Left lung (tissue), 10 donors: ENCODE measurements around the gene KIAA1217. TPM values are rescaled to one million over a fixed set of nuclear protein-coding genes. Genes with fewer than 3 reads are reported as not detected.
A peak's percentile ranks its signal among the peaks of the same experiment; 100 is the strongest.

Experiments used
- ATAC-seq: fragments of 200-7000 bp; cut with Tn5 transposase; one replicate; pipeline ENCODE4 v1.9.1; 2020; ENCODE audit warnings: moderate library complexity
- DNase-seq, 4 donors: peaks; one replicate each; pipeline ENCODE4 v3.0.0-alpha.2; 2013 to 2020
- H3K27ac ChIP-seq, 2 donors: fragments of 200-600 bp; sonication (generic) in 1 of 2; one replicate each; pipeline versions ENCODE4 v1.5.0 to v1.8.0; 2020 to 2021
- H3K27me3 ChIP-seq, 2 donors: fragments of 200-600 bp; sonication (generic) in 1 of 2; one replicate each; pipeline versions ENCODE4 v1.5.0 to v1.8.0; 2020 to 2021
- H3K36me3 ChIP-seq, 2 donors: fragments of 200-600 bp; sonication (generic) in 1 of 2; one replicate each; pipeline versions ENCODE4 v1.5.0 to v1.8.0; 2020 to 2021
- H3K4me1 ChIP-seq, 2 donors: fragments of 200-600 bp; one replicate each; pipeline ENCODE4 v1.8.0; 2021
- H3K4me3 ChIP-seq, 2 donors: fragments of 200-600 bp; sonication (generic) in 1 of 2; one replicate each; pipeline versions ENCODE4 v1.5.0 to v1.8.0; 2020 to 2021; ENCODE audit warnings: mild to moderate bottlenecking in 1 of 2
- H3K9me3 ChIP-seq, 2 donors: fragments of 200-600 bp; sonication (generic) in 1 of 2; one replicate each; pipeline versions ENCODE4 v1.5.0 to v1.8.0; 2020 to 2021
- intact Hi-C, 2 donors: fragments of 100-400 bp; cut with DNase I; formaldehyde crosslinking; loops; one replicate each; pipeline versions ENCODE4 v1.11.2 to v1.14.2; 2022
- polyA plus RNA-seq, 6 donors: library from polyadenylated mRNA; unstranded; fragments of 120-200 nt; gene quantifications; one replicate each; pipeline ENCODE4 v1.2.1, GENCODE V29; 2013; ENCODE audit not compliant: insufficient read length in 6 of 6
- total RNA-seq, 2 donors: library from RNA; stranded (reverse); fragmentation: NEBNext Ultra II Directional; extraction: Animal tissue kit (Norgen Biotek cat#: 25700); gene quantifications; one replicate each; pipeline ENCODE4 v1.2.1, GENCODE V29; 2021
- TF ChIP-seq, protein P1 (sequence below), 2 donors: fragments of 200-600 bp; sonication (generic) in 1 of 2; IDR thresholded peaks; one replicate each; pipeline versions ENCODE4 v1.5.0 to v1.8.0; 2021; ENCODE audit warnings: antibody characterized with exemption in 2 of 2
- donor health status: DM: no; HTN: yes; CAD: no.
- donor health status: DM: no; HTN: no; CAD: no.

The KIAA1217 gene
- total and polyA plus RNA-seq, 8 donors = 28.3 to 69.1 (median 60.4) TPM

DNA sequence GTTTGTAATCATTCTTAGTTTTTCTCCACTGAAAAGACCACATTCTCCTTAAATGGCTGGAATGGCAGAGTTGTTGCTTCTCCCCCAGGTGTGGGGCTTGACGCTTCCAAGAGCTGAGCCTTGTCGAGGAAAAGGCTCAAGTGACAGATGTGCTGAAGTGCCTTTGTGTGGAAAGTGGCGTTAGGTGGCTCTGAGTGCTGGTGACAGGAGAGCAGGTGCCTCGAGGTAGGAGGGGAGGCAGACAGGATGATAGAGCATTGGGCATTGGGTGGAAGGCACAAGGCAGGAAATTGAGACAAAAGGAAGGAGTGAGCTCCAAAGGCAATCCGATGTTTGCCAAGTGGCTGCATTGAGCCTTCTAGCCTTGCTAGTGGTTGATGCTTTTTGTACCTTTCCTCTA, 6.7 kb downstream of the KIAA1217 start:
- DNase-seq (no peak), ATAC-seq (peak; percentile 16)
- intact Hi-C loops = no loop called here
- Histone ChIP-seq H3K9me3 (no peaks in the 10 kb centered on the region), H3K27ac (peak overlapping the region in 1 of 2 donors; percentile 38), H3K36me3 (no peaks in the 10 kb centered on the region), H3K4me1 (peaks cover 0 to 9% of the 10 kb centered on the region in 2 donors), H3K4me3 (no peak overlapping the region), H3K27me3 (peaks cover 0 to 3% of the 10 kb centered on the region in 2 donors)
- TF ChIP-seq, protein P1, sequence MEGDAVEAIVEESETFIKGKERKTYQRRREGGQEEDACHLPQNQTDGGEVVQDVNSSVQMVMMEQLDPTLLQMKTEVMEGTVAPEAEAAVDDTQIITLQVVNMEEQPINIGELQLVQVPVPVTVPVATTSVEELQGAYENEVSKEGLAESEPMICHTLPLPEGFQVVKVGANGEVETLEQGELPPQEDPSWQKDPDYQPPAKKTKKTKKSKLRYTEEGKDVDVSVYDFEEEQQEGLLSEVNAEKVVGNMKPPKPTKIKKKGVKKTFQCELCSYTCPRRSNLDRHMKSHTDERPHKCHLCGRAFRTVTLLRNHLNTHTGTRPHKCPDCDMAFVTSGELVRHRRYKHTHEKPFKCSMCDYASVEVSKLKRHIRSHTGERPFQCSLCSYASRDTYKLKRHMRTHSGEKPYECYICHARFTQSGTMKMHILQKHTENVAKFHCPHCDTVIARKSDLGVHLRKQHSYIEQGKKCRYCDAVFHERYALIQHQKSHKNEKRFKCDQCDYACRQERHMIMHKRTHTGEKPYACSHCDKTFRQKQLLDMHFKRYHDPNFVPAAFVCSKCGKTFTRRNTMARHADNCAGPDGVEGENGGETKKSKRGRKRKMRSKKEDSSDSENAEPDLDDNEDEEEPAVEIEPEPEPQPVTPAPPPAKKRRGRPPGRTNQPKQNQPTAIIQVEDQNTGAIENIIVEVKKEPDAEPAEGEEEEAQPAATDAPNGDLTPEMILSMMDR (IDR thresholded peaks at IDR 0.05) = no peak

DNA sequence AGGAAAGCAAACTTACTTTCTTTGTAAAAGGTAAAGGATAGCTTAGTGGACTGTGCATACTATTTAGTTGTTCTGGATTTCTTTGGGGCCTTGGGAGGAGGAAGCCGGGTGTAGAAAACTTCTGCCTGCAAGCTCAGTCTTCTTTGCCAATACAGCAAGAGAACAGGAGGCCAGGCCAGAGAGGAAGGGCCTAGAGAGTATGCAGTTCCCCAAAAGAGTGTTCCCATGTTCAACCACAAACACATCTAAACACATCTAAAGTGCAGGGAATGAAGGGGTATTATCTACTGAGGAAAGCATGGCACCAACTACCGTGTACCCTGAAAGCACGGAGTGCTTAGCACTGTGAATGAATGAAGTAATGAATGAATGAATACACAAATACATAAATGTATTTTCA, 11.0 kb downstream of the KIAA1217 start:
- intact Hi-C loops = no loop called here
- Histone ChIP-seq H3K4me1 (peaks cover 0 to under 1% of the 10 kb centered on the region in 2 donors), H3K9me3 (no peaks in the 10 kb centered on the region), H3K36me3 (no peaks in the 10 kb centered on the region), H3K27me3 (no peaks in the 10 kb centered on the region), H3K4me3 (no peak overlapping the region), H3K27ac (no peak overlapping the region)
- ATAC-seq (no peak), DNase-seq (no peak)
- TF ChIP-seq, protein P1 (IDR thresholded peaks at IDR 0.05) = no peak

DNA sequence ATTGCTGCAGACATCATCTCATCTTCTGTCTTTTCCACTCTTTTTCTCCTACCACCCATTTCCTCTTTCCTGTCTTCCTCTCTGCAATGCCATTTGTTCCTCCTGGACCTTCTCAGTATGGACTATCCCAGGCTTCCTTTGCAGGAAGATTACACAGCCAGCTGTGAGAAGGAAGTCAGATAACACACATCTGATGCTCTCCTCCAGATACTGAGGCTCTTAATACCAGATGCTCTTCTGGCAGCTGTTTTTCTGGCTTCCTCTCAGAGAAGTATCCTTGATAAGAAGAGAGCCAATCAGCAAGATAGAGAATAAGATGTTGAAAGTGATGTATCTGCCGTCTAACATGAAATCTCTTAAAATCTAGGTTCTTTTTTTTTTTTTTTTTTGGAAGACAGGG, 14.4 kb downstream of the KIAA1217 start:
- DNase-seq (no peak), ATAC-seq (no peak)
- Histone ChIP-seq H3K27ac (no peak overlapping the region), H3K4me3 (no peak overlapping the region), H3K9me3 (no peaks in the 10 kb centered on the region), H3K27me3 (no peaks in the 10 kb centered on the region), H3K4me1 (no peaks in the 10 kb centered on the region), H3K36me3 (no peaks in the 10 kb centered on the region)
- TF ChIP-seq, protein P1 (IDR thresholded peaks at IDR 0.05) = no peak
- intact Hi-C loops = no loop called here

DNA sequence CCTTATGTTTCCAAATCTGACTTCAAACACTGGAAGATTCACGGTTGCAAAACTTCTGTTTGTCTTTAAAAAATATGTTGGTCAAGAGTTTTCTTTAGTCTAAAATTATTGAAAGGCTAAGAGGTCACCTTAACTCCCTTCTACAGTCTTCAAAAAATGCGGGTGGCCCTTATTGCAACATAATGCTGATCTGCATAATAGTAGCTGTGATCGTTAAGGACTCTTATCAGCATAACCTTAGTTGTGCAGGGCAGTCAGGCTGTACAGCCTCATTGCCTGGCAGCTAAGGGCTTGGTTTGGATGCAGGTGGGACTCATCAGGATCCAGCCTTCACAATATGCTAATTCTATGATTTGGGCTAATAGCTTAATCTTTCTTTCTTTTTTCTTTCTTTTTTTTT, 15.0 kb downstream of the KIAA1217 start:
- H3K27me3 ChIP-seq = no peaks in the 10 kb centered on the region
- TF ChIP-seq, protein P1 (IDR thresholded peaks at IDR 0.05) = no peak
- no peaks in the 10 kb centered on the region for H3K9me3 ChIP-seq
- H3K4me3 ChIP-seq = no peak overlapping the region
- intact Hi-C loops = no loop called here
- H3K36me3 ChIP-seq = no peaks in the 10 kb centered on the region
- DNase-seq (peak in 2 of 4 donors; percentile 49 to 79), ATAC-seq (peak; percentile 96)
- H3K4me1 ChIP-seq = no peaks in the 10 kb centered on the region
- no peak overlapping the region for H3K27ac ChIP-seq

DNA sequence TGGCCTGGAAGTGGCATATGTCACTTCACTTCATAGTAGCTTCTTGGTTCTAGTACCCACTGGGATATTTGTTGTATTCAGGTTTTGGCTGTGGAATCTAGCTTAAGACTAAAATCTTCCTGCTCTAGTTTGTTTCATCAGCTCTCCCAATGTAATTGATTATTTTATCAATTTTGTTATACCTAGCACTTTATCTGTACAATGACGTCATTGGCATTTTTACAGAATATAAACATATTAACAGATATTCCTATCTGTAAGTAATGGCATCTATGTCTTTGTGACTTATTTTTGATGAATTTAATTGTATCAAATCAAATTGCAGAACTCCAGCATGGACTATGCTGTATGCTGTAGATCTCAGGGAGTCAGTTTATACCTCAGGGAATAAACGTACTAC, 19.7 kb downstream of the KIAA1217 start:
- DNase-seq (no peak), ATAC-seq (no peak)
- no peaks in the 10 kb centered on the region for H3K9me3 ChIP-seq
- no peaks in the 10 kb centered on the region for H3K4me1 ChIP-seq
- no peak overlapping the region for H3K27ac ChIP-seq
- no peaks in the 10 kb centered on the region for H3K36me3 ChIP-seq
- intact Hi-C loops = no loop called here
- H3K4me3 ChIP-seq = no peak overlapping the region
- TF ChIP-seq, protein P1 (IDR thresholded peaks at IDR 0.05) = no peak
- H3K27me3 ChIP-seq = no peaks in the 10 kb centered on the region
